RPMI7951 (cell line): Measurements from ENCODE around the gene DENND6B. TPM values are rescaled to one million over a fixed set of nuclear protein-coding genes. Genes with fewer than 3 reads are reported as not detected.
"Not testable (repeated sequence)": the region's sequence is repeated elsewhere in the genome, so short reads cannot be mapped to it uniquely, and the experiment has no call there.

Source experiments
- DNase-seq: peaks from one replicate; pipeline ENCODE4 v3.0.0-alpha.2; 2012; ENCODE audit warnings: low read depth
- total RNA-seq: library from RNA; depleted of rRNA; stranded (reverse); fragments of >200 nt; shearing (Covaris generic); gene quantifications from 2 replicates; pipeline ENCODE4 v1.2.3, GENCODE V29; 2014

DENND6B gene
- total RNA-seq, 1 experiment from 2014 or later = 2.2 TPM

DNA sequence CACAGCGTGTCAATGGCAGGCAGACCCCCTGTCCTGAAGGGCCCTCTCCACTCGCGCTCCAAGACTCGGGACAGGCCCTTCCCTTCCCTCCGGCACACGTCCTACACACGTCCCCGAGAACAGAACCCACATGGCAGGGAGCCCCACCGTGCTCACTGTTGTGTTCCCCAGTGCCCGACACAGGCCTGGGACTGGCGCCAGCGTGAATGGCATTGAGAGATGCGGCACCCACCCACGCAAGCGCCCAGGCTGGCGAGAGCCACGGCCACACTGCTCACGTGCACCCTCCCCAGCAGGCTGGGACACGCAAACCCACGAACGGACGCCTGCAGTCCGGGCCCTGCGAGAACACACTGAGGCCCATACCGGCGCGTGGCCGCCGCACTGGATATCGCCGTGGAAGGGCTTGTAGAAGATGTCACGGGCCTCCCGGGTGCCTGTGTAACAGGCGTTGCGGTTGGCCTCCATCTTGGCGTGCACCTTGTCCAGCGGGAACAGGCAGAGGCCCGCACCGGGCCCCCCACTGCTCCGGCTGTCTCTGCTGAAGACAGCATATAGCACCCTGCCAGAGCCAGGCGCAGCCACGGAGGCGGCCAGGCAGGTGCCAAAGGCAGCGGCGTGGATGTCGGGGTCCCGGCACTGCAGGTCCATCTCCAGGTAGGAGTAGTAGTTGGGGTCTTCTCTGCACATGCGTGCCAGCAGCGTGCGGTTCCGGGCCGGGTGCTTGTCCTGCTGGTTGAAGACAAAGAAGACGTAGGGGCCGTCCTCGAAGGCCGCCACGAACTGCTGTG lies 37.5 kb downstream of the DENND6B start:
- no peak for DNase-seq

DNA sequence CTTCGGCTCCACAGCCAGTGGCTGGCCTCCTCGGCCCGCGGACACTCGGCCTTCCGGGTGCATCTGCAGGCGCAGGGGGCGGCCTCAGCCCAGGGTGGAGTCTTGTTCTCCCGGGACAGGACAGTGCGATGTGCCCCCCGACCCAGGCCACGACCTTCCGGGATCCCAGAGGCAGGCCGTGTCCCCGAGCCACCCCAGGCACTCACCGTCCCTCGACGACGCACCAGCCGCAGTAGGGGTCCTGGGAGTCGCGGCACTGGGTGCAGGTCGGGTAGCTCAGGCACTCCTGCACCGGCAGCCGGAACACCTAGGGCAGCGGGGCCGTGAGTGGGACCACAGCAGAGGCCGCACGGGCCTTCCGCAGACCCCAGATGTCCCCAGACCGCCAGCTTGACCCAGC lies 39.1 kb downstream of the DENND6B start:
- no peak for DNase-seq

DNA sequence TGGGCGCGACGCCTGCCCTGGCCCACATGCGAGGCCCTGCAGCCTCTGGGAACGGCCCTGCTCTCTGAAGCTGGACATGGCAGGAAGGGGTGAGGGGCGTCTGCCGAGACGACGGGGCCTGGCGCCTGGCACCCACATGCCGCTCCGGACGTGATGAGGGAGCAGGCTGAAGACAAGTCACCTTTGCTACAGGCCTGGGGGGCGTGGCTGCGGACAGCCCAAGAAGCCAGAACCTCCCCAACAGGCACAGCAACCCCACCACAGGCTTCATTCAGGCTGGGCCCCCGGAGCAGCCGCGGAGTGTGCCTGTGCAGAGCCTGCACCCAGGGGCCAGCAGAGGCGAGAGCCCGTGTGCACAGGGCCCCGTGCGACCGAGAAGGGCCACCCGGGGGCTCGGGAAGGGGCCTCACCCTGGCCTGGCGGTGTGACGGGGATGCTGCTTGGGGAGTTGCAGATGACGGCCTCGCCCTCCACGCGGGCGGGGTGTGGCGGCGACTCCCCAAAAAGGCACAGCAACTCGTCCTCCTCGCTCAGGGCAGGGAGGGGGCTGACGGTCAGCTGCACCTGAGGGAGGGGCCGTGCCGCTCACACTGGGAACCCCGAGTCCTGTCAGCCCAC lies 40.0 kb downstream of the DENND6B start:
- DNase-seq = no peak

DNA sequence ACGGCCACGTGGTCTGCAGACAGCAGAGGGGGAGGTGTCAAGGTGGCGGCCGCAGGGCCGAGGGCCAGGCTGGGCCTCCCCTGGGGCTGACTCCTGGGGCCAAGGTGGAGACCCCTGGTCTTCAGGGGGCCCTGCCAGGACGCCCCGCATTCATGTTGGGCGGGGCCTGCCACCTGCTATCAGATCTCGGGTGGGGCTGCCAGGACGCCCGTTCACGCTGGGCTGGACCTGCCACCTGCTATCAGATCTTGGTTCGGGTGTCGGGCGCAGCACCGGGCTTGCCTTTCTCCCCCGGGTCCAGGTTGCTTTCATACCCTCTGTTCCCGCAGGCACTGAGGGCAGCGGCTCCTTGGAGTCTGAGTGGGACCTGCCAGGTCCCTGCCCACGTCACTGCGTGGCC lies 40.5 kb downstream of the DENND6B start:
- no peak for DNase-seq

DNA sequence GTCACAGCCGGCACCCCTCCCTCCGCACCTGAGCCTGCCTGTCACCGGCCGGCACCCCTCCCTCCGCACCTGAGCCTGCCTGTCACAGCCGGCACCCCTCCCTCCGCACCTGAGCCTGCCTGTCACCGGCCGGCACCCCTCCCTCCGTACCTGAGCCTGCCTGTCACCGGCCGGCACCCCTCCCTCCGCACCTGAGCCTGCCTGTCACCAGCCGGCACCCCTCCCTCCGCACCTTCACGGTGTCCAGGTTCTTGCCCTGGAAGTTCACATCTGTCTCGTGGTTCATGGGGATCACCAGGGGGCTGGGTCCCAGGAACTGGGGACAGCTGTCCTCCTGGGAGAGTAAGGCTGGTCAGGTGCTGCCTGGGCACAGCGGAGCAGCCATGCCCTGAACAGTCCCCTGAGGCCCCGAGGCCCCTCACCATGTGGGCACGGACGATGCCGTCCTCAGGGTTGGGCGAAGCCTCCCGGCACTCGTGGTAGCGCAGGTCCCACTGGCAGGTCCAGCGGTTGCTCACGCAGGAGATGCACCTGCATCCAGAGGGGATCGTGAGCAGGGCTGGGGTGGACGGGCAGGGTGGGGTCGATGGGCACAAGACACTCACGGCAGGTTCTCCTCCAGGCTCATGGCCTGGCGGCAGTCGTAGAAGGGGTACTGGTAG lies 41.1 kb downstream of the DENND6B start:
- DNase-seq = no peak

DNA sequence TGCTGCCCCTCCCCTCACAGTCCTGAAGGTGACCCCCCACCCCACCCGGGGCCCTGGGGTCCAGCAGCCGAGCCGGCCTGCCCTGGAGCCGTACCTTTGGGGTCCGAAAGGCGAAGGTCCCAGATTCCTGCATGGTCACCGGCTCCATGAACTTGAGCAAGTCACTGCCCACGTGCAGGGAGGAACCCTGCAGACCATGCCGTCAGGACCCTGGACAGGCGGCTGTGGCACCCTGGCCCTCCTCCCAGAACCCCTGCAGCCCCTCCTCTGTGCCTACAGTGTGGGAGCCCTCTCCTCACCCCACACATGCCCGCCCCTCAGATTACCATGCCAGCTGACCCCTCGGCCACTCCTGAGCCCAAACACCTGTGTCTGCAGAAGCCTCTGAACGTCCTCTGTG lies 42.3 kb downstream of the DENND6B start:
- no peak for DNase-seq

DNA sequence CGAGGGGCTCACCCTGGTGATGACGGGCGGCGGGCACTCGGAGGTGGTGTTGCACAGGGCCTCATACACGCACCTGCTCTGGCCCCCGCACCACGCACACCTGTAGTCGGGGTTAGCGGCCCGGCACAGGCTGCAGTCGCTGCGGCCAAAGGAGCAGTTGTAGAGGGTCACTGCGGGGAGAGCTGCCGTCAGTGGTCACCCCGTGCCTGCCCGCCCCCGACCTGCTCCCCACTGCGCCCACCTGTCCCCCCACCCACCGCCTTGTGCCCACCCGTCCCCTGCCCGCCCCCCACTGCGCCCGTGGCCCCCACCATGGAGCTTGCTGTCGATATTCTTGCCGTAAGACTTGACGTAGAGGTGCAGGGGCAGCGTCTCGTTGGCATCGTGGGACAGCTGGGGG lies 43.0 kb downstream of the DENND6B start:
- no peak for DNase-seq

DNA sequence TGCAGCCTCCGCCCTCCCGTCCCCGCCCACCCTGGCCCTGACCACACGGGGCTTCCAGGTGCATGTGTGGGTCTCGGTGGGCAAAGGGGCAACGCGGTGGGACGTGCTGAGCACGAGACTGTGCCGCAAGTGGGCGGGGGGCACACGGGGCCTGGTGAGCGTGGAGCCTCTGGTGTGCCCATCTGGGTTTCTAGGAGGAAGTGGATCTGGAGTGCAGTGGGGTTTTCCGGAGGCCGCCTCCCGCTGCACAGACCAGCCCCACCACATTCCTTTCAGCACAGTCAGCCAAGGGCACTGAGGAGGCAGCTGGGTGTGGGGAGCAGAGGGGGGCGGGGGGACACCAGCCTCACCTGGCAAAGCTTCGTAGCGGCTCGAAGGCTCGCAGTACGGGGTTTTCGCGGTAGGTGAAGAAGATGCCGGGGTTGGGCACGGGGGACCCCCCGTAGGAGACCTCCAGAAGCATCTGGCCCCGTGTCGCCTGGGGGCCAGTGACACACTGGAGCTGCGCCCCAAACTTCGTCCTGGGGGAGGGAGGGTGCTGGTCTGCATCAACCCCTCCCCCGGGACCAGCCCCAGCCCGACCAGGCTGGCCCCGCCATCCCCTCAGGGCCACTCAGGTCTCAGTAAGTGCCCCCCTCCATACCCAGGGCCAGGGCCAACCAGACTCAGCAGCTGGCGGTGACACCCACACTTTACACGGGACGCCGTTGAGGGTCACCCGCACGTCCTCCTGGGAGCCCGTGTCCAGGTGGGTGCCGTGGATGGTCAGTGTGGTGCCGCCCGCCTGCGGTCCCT lies 44.3 kb downstream of the DENND6B start:
- peak; percentile 77 for DNase-seq

DNA sequence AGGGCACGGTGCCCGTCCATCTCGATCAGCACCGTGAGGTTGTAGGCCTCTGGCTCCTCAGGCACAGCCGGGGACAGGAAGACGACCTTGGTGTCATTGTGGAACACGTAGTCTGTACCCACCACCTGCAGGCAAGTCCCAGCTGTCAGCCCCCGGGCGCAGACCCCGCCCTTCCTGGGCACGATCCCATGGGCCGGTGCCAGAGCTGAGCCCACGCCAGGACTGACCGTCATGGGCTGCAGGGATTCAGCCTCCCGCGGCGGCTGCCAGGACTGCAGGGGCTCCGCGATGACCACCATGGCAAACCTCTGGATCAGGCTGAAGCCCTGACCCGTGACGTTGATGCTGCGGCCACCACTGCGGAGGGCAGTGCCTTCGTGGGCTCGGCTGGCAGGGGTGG lies 44.9 kb downstream of the DENND6B start:
- no peak for DNase-seq

DNA sequence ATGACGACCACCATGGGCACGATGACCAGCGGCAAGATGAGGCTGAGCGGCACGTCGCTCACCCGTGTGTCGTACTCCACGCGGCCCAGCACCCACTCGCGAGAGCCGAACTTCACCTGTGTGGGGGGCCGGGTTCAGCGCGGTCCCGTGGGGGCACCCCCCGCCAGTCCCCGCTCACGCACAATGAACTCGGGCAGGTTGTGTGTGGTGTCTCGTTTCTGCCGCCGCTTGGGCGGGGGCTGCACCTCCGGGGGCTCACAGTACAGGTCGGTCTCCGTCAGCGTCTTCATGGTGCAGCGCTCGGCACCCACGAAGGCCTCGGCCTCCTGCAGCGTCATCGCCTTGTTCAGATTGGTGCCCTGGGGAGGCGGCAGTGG lies 45.4 kb downstream of the DENND6B start:
- DNase-seq = no peak

DNA sequence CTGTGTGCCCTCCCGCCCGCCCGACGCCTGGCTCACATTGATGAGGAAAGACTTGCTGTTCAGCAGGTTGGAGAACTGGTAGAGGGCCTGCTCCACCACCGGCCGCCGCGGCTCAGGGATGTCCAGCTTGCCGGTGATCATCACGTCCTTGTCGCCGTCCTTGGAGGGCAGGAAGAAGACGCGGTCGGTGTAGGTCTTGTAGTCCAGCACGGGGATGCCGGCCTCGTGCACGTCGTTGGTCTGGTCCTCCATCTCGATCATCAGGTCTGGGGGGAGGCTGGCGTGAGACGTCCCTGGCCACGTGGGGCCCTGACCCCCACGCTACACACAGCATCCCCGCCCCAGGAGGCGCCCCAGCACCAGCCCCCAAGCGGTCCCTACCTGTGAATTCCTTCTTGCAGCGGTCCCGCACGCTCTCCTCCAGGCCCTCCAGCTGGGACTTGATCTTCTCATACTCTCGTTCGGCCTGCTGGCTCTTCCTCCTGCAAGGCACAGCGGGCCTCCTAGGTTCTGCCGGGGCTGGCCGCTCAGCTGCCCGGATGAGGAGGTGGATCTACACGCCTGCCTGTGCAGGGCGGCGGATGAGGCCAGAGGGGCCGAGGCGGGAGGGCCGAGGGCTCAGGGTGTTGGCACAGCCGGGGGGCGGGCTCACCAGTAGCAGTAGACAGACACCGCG lies 46.0 kb downstream of the DENND6B start:
- no peak for DNase-seq

DNA sequence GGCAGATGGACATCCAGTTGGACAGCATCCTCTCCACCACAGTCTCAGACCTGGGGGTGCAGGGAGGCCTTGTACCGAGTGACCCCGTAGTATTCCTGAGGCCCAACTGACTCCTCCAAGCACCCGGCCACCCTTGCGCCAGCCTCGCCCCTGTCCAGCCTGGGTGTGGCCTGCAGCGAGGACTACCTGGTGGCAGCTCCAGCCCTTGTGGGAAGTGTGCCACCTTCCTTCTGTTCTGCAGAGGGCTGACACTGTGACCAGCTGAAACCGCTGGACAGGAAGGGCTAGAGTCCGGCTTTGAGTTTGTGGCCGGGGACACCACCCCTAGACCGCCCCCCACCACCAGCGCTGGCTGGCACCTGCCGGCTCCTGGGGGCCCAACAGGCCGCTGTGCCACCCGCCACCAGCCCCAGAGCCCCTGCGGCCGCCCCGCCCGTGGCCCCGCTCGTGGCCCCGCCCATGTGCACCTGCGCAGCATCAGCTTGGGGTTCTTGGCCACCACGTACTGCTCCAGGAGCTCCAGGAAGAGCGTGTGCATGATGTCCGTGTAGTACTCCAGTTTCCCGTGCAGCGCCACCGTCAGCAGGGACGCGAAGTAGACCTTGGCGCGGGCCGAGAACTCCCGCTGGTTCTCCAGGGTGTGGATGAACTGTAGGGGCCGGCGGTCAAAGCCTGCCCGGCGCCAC lies 46.6 kb downstream of the DENND6B start:
- no peak for DNase-seq

DNA sequence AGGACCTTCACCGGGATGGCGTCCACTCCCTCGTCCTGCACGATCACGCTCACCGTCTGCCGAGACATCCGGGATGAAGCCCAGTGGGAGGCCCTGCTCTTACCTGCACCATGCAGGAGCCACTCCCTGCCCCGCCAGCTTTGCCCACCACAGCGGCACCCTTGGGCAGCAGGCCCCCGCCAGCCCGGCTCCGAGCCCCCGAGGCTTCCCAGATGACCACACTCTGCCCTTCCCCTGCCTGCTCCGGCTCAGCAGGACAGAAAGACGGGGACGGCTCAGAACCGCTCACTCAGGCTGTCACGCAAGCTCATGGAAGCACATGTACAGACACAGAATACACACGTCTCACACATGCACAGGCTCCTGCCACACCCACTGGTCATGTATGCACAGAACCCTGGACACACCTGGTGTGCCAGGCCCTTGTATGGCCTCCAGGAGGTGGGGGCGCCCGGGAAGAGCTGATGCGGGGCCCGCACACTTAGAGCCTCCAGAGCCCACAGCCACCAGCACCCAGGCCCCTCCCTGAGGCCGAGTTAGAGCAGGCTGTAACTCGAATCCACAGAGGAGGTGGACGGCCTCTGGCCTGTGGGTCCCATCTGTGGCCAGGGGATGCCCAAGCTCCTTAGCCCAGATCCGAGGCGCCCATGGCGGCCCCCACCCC lies 47.7 kb downstream of the DENND6B start:
- DNase-seq = no peak

DNA sequence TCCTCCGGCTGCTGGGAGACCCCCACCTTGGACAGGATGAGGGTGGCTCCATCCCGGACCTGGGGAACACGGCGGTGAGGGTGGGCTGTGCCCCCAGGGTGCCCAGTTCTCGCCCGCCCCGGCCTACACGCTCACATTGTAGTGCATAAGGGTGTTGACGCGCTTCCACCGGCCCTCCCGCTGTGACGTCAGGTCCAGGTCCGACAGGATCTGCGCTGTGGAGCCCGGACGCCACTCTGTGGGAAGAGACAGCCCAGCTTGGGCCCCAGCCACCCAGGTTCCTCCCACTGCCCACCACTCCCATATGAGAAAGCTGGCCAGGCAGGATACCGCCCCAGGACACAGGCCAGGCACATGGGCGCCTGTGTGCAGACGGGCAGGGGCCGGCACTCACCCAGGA lies 48.4 kb downstream of the DENND6B start:
- DNase-seq = no peak

DNA sequence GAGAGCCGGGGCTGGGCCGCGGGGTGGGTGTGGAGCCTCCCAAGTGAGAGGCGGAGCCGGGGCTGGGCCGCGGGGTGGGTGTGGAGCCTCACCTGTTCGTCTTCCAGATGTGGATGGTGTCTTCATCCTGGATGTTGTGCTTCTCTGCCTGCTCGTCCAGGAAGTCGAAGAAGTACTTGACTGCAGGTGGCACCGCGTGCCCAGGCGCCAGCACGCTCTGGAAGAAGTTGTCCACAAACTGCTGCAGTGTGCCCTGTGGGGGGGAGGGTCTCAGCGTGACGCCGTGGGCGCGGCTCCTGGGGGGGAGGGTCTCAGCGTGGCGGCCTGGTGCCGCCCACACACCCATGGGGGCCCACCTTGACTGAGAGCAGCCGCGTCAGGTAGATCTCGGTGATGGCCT lies 49.1 kb downstream of the DENND6B start:
- no peak for DNase-seq

DNA sequence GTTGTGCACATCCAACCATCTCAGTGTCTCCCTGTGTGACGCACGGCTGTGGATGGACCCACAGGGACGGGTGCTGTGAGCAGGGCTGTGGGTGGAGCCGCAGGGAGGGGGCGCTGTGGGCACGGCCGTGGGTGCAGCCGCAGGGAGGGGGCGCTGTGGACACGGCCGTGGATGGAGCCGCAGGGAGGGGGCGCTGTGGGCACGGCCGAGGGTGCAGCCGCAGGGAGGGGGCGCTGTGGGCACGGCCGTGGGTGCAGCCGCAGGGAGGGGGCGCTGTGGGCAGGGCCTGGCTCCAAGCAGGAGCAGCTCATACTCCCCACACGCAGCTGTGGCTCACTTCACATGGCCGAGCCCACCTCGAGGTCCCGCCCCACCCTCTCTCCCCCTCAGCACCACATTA lies 50.7 kb downstream of the DENND6B start:
- peak; percentile 37 for DNase-seq

DNA sequence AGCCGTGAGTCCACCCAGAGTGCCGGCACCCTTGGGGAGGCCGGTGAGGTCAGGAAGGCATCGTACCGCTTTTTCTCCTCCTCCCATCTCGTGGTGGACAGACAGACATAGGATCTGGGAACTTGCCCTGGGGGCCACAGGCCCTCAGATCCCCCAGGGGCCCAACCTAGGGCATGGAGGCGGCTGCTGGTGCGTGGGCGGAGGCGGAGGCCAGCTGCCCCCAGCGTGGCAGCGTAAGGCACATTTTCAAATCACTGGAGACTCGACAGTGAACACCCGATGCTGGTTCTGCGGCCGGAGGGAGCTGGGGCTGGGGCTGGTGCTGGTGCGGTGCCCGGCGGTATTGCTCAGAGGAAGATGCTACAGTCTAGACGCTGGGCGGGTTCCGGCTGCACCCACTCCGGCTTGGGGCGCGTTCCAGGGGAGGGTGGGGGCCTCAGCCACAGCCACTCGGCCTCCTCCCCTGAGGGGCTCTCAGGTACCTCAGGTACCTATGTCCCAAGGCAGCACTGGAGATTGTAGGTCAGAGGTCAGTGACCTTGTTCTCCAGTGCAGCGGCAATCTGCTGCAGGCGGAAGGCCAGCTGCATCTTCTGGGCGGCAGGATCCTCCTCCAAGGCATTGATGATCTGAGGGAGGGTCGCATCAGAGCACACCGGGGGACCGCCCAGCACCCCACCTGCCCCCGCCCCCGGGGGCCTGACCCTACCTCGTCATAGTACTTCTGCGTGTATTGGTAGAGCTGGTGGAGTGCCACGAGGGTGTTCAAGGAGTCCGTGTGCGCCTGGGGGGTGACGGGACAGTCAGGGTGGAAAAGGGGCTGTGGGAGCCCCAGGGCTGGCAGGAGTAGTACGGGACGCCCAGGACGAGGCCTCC lies 51.4 kb downstream of the DENND6B start:
- DNase-seq = no peak

DNA sequence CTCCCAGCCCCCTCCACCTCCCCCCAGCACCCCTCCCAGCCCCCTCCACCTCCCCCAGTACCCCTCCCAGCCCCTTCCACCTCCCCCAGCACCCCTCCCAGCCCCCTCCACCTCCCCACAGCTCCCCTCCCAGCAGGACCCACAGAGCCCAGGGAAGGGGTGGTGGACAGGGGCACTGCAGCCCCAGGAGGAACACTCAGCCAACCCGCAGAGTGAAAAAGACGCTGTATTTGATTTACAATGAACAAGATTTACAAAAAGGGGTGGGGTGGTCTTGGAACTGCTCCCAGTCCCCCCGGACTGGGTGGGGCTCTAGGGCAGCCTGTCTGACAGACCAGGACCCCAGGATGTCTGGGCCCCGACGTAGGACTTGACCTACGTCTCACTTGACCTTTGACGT lies 52.0 kb downstream of the DENND6B start:
- no peak for DNase-seq

DNA sequence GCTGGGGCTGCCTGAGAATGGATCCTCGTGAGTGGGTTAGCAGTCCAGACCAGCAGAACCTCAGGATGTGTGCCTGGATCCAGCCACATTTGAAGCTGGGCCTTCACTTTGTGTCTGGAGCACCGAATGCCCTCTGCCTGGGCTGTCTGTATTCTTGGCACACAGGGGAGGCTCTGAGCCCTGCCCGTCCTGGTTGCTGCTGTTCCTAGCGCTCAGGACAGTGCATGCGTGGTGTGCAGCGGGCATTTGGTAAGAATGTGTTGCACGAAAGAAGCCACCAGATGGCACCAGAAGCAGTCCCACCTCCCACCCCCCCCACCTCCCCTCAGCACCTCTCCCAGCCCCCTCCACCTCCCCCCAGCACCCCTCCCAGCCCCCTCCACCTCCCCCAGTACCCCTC lies 52.5 kb downstream of the DENND6B start:
- DNase-seq = peak; percentile 65

DNA sequence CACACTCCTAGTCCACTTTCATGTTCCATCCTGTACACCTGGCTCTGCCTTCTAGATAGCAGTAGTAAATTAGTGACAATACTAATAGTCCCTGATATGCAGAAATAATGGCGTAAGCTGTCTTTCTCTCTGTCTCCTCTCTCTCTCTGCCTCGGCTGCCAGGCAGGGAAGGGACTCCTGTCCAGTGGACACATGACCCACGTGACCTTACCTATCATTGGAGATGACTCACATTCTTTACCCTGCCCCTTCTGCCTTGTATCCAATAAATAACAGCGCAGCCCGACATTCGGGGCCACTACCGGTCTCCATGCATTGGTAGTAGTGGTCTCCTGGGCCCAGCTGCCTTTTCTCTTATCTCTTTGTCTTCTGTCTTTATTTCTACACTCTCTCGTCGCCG lies 53.0 kb downstream of the DENND6B start:
- not testable (repeated sequence) for DNase-seq
